HG02571 (cell line): ENCODE data around the gene GBP3.
"Not testable (repeated sequence)": the region's sequence is repeated elsewhere in the genome, so short reads cannot be mapped to it uniquely, and the experiment has no call there.

Experiments used
- ATAC-seq: cut with Tn5 transposase; IDR thresholded peaks from one replicate; pipeline ENCODE4 v1.9.1; 2021; ENCODE audit warnings: mild to moderate bottlenecking, moderate library complexity; ENCODE audit not compliant: unreplicated experiment

GBP3 gene

DNA sequence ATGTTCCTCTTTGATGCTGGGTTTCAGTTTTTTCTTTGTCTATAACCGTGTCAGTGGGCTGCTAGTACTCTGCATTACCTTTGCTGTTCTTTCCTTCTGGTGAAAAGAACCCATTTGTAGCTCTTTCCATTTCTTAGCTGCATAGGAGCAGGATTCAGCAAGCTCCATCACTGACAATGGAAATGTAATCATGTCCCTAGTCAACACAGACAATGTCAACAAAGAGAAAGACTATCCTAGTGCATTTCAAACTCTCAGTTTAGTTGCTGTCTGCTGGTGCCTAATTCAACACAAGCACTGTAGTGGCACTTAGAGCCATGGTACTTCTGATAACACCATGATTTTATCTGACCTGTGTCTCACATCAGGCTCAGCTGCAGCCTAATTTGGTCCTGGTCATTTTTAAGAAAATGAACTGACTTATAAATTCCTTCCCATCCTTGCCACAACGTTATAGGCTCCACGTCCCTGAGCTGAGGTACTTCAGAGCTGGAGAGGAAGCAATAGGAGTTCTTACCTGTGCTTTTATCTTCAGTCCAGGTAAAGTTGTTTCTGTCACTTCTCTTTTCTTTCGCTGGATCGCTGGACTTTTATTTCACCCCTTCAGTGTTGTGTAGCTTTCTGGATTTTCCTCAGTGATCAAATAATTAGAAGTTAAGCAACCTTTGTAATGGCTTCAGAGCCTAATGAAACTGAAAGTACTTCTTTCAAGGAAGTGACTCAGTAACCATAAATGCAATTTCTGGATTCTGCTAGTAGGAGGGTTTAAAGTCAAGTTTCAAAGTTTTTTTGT, at the start of gene GBP3:
GBP3 (minus strand) TSS at position 700 of the 793 bp plus-strand sequence. CDS start 2,145 bp downstream, outside the sequence.
- peak; percentile 64 for ATAC-seq

- no peak for ATAC-seq
Measured at GRCh38 chr1:89070509-89070908, 47.8 kb upstream of the GBP3 start.

DNA sequence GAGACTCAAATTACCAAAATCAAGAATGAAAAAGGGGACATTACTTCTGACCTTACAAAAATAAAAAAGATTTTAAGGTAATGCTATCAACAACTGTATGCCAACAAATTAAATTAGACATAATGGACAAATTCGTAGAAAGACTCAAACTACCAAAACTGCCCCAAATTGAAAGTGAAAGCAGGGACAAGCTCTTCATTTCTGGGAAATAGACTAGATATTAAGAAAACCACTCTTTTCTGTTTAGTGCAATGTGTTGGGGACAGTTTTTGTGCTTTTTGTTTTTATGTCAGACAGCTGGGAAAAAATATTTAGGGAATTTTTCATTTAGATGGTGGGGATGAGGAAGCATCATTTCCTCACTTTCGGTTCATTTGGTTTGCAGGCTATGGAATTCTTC, 47.3 kb upstream of the GBP3 start:
- no peak for ATAC-seq

- no peak for ATAC-seq
Measured at GRCh38 chr1:89068291-89068690, 45.6 kb upstream of the GBP3 start.

DNA sequence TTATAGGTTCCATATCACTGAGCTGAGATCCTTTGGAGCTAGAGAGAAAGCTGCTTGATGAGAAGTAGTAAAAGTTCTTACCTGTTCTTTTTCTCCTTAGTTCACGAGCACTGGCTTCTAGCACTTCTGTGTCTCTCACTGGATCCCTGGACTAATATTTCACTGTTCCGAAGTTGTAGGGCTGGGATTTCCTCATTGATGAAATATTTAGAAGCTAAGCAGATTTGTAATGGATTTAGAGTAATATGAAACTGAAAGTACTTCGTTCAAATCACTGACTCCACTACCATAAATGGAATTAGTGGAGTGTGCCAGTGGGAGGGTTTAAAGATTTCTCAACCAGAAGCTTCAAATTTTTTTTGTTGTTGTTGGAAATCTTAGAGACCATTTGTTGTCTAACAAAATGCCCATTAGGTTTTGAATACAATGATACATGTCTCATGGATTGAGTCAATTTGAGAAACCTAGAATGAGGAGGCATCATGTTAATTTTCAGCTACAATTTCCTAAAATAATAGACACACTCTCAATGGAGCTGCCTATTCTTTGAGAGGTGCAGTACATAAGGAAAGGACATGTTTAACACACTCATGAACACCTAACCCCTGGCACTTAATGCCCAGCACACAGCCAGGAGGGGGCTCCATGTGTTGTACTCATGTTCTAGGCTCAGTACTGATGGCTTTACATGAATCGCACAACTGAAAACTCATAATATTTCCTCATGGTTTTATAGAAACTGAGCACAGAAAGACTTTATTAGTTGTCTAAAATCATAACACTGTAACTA, 42.6 kb upstream of the GBP3 start, which contains the start of gene GBP1:
GBP1 (minus strand) TSS at position 130 of the 790 bp plus-strand sequence. CDS start 1,974 bp downstream, outside the sequence.
- peak; percentile 46 for ATAC-seq

GRCh38 chr1:89064632-89065031, 42.0 kb upstream of the GBP3 start:
- ATAC-seq, result peak; percentile 55

GRCh38 chr1:89063094-89063493, 40.4 kb upstream of the GBP3 start:
- ATAC-seq, result no peak

DNA sequence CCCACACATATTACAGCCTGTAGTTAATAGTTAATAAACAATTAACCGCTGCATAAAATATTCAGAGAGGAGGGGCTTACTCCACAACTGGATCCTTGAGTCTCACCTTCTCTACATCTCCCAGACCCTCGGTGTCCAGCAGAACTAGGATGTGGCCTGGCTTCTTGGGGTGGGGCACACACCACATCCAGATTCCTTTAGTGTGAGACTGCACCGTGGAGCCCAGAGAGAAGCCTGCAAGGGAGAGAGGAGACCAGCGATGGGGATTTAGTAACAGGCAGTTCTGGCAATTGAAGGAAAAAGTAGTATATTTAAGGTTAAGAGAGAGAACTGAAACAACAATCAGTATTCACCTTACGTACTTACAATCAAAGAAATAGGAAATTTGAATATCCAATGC, 37.4 kb upstream of the GBP3 start:
- no peak for ATAC-seq

- no peak for ATAC-seq
Measured at GRCh38 chr1:89051955-89052312, 29.3 kb upstream of the GBP3 start.

GRCh38 chr1:89051300-89051954, 28.8 kb upstream of the GBP3 start:
- no peak for ATAC-seq

- no peak for ATAC-seq
Measured at GRCh38 chr1:89050649-89051033, 28.0 kb upstream of the GBP3 start.

DNA sequence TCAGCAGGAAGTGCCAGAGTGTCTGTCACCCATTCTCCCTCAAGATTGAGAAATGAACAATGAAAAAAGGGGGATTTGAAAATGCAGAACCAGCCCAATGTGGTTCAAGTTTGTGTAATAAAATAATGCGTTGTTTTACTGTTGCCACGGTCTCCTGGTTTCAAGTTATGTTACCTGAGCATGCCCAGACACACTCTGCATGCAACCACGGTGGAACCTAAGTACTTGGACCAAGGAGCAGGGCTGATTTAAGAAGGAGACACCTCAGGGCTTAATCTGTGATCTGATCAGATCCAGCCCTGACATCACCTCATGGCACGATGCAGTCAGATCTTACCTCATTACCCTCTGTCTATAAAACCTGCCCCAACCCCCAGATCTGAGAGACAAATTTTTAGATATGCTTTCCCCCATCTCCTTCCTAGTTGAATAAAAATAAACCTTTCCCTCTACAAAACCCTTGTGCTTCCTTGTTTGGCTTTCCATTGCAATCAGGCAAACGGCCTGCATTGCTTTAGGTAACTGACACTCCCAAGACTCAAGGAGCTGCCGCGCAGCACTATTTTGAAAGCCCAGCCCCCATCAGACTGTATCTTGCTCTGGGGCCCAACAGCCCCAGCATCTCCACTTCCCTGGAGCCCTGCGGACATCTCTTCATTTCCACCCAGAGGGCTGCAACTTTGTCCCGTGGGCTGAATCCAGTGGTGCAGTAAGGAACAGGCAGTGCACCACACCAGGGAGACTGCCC, 27.4 kb upstream of the GBP3 start:
- ATAC-seq, result not testable (repeated sequence)

- ATAC-seq, result not testable (repeated sequence)
Measured at GRCh38 chr1:89049187-89049586, 26.5 kb upstream of the GBP3 start.

DNA sequence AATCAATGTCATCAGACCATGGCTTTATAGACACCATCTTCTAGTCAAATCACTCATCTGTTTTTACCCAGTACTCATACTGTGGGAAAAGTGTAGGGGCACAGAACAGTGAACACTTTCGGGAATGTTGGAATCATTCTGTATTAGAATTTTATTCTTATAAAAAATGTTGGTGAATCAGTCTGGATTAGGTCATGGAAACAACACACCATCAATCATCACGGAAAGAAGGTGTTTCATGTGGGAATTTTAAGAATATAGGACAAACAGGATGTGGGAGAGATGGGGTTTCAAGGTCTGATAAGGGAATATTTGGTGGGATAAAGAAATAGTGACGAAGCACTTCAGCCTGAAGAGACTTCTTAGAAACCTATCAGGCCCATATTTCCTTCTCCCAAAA, 25.1 kb upstream of the GBP3 start:
- no peak for ATAC-seq

DNA sequence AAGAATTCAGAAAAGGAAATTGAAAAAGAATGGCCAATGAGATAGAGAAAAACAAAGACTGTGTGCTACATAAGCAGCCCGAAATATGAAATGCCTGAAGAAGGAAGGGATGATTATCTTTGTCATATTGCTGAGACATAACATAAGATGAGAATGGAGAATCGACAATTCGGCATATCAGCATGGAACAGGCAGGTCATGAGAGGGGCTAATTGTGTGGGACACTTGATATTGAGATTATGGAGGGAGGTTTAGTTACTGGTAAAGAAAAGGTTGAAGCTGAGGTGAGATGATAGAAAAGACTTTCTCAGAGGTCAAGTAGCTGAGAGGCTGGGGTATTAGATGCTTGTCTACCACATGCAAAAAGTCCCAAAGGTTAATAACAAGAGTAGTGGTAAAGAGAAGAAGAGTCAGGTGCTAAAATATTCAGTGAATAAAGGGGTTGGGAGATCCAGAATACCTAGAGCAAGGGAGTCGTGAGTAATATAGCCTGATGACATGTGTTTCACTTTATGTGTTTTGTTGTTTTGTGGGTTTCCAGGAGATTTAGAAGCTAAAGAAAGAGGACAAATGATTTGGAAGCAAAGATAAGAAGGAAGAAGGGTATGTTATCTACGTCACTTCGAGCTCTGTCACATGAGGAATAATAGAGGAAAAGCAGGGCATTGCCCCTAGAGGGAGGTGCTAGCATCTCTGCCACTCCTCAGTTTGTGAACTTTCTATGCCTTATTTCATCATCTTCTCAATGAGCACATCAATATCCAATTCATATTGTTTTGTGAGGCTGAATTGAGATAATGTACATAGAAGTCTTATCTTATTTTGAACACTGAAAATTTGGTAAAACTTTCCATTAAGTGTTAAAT, 23.9 kb upstream of the GBP3 start:
- ATAC-seq, result not testable (repeated sequence)

DNA sequence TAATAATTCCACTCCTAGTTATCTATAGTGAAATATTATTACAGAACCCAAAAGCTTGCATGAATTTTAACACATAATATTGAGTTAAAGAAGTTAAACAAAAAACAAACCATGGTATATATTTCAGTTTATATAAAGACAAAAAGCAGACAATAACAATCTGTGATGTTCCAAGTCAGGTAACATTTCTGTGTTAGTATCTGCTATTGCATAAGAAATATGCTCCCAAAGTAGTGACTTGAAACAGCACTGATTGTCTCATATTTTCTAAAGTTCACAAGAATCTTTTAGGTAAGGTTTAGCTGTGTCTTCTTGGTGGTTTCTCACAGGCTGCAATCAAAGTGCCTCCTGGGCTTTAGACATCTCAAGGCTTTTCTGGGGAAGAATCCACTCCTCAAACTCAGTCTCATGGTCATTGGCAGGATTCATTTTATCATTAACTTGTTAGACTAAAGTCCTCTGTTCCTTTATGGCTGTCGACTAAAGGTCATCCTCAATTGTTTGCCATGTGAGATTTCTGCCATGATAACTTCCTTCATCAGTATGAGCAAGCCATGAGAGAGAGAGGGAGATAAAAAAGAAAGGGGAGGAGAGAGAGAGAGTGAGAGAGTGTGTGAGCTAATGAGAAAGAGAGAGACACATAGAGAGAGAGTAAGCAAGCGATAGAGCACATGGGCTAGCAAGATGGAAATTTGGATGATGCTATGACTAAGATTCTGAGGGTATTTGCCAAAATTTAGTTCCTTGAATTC, 22.5 kb upstream of the GBP3 start:
- ATAC-seq, result no peak

DNA sequence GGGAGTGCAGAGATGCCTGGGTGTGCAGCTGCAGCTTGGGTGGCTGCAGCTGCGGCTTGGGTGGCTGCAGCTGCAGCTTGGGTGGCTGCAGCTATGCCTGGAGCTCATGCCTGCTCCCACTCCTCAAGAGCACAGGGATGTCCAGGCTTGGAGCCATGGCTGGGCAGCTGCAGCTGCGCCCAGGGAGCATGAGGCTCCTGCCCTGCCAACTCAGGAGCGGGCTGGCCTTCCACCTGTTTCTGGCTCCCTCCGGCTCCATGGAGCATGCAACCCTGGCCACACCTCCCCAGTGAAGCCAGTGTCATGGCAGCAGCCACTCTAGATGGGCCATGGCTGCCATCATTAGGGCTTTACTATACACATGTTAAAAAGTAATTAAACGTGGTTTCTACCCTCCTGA, 21.3 kb upstream of the GBP3 start:
- no peak for ATAC-seq

GRCh38 chr1:89042491-89042890, 19.8 kb upstream of the GBP3 start:
- ATAC-seq, result no peak

DNA sequence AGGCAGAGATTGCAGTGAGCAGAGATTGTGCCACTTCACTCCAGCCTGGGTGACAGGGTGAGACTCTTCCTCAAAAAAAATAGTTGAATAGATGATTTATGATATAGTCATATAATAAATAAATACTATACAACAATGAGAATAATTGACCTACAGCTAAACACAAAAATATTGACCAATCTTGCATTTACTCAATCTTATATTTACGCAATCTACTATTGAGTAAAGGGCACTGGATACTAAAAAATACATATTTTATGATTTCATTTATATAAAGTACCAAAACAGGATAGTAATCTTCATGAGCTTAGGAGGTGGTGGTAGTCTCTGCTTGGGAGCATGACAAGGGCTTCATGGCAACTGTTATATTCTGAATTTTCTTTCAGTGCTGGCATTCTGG, 19.1 kb upstream of the GBP3 start:
- ATAC-seq, result no peak
